Cerebellar nuclear complex (tissue), 1 donor: ENCODE measurements around the gene CLEC16A.

Experiments used
- DNase-seq, 2 experiments: peaks; one replicate each; lab custom pipeline; 2025; lab: John Stamatoyannopoulos, UW

The CLEC16A gene

DNA sequence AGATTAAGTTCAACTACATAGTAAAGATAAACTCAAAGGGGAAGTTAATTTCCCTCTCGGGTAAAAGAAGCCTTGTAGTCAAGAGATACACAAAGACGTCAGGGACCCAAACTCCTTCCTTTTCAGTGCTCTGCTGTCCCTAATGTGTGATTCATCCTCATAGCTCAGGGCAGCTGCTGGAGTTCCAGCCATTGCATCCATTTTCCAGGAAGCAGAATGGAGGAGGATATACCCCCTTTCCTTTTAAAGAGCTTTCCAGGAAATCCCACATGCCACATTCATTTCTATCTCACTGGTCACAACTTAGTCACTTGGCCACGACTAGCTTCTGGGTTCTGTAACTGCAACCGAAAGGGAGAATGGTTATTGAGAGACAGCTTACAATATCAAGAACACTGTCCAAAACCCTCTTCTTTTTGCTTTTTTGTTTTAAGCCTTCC lies 216.3 kb downstream of the CLEC16A start:
- no peak for DNase-seq

DNA sequence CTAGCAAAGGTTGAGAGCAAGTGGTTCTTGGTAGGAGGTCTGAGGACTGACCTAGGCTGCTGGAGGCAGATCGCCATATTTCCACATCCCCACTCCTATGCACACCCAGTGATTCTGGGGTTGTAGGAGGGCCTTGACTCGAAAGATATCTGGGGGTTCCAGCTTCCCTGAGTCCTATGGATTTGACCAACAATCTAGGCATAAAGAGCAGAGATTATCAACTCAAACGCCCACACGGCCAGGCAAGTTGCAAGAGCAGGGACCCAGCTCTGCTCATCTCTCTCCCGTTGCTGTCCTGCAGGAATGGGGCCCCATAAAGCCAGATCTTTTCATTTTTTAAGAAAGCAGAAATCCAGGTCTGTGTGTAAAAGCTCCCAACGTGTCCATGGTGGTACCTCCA lies 217.1 kb downstream of the CLEC16A start:
- DNase-seq, result no peak

DNA sequence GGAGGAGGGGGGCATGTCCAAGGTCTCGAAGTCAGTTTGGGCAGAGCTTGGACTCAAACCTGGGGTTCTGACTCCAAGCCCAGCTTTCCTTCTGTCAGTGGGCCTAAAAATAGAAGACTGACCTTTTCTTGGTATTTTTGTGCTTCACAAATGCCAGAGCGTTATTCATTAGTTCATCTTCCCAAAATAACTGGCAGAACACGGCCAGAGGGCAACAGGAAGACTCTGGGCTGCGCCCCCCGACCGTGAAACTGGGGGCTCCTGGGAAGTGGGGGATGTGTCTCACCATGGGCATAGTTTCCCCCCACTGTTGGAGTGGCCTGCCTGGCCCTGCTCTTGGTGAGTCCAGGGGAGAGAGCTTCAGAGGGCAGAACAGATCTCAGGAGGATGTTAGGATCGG lies 217.6 kb downstream of the CLEC16A start:
- DNase-seq, result peak; percentile 84 to 86

DNA sequence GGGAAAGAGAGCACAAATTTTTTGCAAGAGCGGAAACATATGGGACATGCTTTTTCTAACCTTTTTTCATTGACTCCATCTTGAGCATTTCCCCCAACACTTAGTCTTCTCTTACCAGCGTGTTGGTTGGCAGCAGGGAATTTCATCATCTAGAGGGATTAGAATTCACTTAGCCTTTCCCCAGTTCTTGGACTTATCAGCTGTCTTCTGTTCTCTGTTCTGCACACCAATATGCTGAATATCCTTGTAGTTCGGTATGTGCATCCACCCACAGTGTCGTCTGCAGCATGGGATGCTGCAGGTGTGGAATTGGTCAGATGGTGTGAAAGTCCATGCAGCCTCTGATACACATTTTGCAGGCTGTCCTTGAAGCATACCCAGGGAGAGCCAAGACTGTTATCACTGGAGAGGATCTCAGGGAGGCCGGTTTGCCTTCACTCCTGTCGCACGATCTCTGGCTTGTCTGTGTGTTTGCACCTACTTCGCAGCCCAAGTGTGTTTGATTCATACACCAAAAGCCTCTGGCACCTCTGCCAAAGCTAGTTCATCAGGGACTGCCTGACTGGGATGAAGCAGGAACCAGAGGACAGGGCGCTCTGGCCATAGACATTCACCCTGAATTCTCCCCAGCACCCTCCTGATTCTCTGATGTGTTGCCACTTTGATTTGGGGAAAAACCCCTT lies 218.4 kb downstream of the CLEC16A start:
- peak in 1 of 2 experiments; percentile 31 for DNase-seq

DNA sequence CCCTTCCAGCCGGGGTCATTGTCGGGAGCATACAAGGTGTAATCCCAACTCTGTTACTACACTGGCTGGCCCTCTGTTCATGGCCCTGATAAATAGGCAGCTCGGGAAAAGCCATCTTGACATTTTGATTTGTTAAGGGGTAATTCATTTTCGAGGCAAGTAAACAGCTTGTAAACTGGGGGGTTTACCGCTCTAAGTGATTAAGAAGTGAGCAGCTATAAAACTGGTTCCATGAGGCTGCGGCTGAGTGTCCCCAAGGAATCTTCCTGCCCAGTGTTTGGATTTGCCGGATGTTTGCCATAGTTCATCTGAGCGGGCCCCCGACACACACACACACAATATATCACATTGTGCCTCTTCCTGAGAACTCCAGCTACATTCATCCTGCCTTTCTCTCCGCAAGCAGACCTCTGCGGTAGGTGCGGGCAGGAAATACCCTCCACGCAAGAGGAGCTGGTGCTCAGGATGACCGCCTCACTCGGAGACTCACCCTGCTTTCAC lies 219.4 kb downstream of the CLEC16A start:
- DNase-seq, result no peak

DNA sequence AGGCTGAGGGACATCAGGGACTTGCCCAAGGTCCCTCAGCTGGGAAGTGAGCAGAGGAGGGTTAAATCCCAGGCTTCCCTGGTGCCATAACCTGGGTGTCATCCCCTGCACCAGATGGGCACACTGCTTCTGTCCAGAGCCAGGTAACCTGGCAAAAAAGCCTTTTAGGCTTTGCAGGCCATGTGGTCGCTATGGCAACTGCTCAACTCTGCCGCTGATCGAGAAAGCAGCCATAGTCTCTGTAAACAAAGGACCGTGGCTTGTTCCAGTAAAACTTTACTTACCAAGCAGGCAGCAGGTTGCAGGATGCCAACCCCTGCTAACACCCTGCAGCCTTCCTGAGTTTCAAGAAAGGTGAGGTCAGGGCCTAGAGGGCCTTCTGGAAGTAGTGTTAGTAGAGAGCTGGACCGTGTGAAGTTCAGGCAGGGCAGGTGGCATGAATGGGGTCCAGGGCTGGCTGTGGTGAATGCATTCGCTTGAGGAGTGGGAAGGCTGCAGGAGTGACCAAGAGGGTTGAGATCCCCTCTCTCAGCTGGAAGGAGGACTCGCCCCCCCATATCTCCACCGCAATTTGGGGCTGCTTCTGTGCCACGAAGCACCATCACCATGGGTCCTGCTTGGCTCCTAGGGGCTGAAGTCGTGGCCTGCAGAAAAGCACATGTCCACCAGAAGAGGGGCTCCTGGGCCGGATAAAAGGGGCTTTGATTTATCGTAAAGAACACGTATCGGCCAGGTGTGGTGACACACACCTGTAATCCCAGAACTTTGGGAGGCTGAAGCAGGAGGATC lies 220.3 kb downstream of the CLEC16A start:
- DNase-seq, result peak in 1 of 2 experiments; percentile 28

DNA sequence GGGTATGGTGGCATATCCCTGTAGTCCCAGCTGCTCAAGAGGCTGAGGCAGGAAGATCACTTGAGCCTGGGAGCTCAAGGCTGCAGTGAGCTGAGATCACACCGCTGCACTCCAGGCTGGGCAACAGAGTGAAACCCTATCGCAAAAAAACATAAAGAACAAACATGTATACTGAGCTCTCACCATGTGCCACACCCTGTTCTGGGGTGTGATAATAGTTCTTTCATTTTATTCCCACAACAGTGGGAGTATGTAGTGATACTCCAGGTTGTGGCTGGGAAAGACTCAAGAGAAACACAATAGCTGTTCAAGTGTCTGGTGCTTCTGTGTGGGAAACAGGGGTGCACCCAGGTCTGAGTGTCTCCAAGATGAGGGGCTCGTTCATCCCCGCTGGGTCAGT lies 221.0 kb downstream of the CLEC16A start:
- no peak for DNase-seq

DNA sequence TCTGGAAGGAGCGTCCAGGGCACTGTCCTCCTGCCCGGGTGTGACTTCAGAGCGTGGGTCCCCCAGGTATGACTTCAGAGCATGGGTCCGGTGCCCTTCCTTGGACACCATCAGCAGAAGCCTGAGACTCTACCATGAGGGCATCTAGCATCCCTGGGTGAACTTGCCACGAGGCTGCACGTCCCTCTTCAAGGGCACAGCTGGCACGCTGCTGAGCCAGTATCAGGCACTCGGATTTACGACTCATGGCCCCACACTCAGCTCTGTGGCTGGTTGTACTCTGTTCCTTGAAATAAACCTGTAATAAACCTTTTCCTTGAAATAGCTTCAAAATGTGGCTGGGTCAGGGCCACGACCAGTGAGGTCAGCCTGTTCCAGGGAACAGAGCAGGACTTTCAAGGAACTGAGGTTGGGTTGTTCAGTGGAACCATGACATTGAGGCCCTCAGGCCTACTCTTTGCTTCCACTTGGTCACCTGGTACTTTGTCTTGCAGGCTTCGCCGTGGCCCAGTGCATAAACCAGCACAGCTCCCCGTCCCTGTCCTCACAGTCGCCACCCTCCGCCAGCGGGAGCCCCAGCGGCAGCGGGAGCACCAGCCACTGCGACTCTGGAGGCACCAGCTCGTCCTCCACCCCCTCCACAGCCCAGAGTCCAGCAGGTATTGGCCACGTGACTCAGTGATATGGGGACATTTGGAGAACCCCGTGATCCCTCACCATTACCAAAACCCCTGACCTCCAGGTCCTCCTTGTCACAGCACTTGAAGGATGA lies 221.7 kb downstream of the CLEC16A start:
- DNase-seq, result no peak

DNA sequence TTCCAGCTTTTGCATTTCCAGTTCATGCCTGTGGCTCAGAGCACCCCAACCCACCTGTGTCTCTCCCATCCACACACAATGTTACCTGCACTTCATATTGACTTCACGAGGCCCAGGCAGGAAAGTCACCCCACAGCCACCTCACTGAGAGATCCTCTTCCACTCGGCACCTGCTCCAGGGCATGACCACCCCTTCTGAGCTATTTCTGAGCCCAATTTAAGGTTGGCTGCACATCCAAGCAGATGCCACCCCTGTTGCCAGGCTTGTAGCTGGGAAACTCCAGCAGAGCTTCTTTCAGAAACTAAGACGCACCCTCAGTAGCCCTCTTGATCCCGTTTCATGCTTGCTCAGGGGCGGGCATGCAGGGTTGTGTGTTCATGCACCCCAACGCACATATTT lies 223.2 kb downstream of the CLEC16A start:
- no peak for DNase-seq

DNA sequence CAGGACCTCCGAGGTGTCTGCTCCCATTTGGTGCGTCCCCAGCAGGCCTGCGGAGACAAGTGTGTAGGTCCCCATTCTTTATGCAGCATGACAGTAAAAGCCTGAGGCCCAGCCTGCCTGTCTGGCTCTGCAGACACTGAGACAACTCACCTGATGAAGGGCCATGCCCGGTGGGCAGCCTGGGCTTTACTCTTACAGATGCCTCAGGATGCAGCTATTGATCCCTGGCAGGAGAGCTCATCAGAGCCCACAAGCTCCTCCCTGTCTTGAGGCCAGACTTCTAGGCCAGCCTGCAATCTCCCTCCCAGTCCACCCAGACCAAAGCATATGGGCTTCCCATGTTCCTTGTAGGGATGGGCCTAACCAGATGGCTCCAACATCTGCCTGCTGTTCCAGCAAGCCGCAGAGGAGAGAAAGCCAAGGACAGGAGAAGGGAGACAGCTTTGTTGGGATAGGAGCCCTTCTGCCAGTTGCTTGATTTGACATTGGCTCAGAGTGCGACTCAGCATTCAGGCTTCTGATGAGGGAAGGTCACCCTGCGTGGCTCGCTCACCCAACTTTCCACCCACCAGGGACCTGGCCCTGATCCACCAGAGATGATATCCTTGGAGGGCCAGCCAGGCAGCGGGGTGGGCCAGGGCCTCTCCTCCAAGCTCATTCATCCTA lies 224.2 kb downstream of the CLEC16A start:
- DNase-seq, result no peak

DNA sequence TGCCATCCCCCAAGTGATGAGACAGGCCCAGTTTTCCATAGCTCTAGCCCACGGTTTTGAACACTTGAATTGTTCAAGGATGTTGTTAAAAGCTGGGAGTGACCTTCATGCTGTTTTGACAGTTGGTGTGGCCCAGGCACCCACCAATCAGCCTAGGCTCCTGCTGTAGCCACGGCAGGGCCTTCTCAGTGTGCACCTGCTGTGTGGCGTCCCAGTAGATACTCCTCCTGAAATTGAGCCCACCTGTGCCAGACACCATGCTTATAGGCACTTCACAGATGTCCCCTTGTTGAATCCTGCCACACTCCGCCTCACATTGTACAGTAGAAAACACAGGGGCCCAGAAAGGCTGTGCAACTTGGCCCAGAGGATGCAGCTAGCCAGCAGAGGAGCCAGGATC lies 225.3 kb downstream of the CLEC16A start:
- no peak for DNase-seq

DNA sequence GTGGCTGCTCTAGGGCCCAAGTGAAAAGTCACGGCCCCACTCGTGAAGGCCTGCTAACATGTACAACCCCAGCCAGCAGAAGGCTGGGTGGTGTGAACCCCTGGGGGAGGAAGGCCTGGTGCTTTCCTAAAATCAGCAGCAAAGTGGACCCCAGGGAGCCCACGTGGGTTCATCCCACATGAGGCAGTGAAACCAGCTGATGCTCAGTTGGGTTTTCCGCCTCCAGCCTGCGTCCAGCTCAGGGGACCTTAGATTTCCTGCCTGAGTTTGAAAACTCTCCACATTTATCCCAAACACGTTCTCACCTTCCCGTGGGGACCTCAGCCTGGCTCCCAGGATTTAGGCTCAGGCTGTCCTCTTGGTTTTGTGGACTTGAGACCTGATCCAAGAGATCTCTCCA lies 225.8 kb downstream of the CLEC16A start:
- no peak for DNase-seq

DNA sequence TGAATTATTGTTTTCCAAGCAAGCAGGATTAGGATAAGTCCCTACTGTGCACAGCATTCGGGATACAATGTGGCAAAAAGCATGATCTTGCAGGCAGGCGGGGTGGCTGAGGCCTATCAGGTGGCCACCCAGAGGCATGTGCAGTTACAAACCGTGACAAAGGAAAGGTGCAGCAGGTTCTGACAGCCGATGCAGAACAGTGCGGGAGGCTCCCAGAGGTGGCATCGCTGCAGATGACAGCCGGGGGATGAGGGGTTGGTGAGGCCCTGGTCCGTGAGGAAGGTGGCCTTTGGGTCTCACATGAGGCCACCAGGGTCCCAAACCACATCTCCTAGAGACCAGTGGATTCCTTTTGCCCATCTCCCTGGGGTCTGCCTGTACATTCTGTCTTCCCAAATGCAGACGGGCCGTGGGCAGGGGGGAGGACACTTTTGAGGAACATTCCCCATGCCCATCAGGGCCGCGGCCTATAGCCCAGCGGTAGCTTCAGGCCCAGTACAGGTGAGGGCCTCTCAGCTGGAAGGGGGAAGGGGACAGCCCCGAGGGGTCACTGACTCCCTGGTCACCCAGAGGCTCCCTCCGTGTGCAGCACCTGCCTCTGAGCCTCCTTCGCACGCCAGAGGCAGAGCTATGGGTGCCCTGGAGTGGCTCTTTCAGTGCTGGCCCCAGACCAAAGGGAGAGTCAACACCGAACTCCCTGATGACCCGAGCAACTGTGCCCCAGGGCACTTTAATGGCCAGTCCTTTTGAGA lies 226.5 kb downstream of the CLEC16A start:
- no peak for DNase-seq

DNA sequence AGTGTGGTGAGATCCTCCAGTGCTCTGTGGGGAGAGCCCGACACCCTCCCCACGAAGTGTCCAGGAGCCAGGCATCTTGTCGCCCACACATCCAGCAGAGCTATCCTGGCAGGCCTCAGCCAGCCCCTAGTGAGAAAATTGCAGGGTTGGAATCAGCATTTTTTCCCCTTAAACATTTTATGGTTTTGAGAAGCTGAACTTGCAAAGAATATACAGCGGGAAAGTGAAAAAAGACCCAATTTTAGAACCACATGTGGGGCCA lies 227.0 kb downstream of the CLEC16A start:
- DNase-seq, result no peak

DNA sequence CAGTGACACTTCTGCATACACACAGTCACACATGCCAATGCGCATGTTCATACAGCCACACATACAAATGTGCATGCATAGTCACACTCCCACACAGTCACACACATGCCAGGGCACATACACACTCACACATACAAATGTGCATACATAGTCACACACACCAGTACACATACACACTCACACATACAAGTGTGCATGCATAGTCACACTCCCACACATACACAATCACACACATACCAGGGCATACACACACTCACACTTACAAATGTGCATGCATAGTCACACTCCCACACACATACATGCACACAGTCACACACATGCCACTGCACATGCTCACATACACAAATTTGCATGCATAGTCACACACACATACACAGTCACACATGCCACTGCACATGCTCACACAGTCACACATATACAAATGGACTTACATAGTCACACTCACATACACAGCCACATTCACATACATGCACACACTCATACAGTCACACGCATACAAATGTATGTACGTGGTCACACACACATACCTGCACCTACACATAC lies 227.5 kb downstream of the CLEC16A start:
- no peak for DNase-seq

DNA sequence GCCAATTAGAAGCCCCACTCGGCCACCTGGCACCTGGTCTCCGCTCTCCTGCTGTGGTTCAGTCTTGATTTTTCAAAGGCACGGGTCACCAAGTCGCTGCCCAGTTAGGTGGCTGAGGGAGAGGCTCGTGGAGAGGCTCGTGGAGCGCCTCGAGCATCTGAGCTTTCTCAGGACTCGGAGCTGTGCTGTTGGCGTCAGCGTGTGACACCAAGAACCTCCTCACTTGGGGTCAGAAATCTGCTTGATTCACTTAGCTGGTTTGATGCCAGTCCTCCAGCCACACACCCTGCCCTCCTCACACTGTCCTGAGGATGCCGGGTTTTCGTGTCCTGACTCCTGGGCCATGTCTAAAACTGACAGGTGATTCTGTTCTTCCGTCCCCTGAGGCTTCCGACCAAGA lies 229.1 kb downstream of the CLEC16A start:
- no peak for DNase-seq

DNA sequence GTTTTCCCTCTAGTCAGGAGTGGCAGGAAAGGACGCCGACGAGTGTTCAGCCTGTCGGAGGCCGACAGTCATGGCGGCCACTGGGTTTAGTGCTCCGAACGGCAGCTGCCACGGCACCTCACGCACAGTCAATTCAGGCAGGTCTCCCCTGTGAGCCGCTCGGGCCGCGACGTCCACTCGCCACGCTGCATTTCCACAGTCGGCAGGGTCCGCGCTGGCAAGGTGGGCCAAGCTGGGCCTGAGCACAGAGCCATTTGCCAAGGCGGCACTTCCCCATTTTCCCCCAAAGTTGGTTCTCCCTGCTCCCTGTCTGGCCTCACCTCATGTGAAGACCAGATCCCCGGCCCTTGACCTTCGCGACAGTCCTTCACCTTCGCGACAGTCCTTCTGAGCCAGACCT lies 229.8 kb downstream of the CLEC16A start:
- DNase-seq, result no peak

DNA sequence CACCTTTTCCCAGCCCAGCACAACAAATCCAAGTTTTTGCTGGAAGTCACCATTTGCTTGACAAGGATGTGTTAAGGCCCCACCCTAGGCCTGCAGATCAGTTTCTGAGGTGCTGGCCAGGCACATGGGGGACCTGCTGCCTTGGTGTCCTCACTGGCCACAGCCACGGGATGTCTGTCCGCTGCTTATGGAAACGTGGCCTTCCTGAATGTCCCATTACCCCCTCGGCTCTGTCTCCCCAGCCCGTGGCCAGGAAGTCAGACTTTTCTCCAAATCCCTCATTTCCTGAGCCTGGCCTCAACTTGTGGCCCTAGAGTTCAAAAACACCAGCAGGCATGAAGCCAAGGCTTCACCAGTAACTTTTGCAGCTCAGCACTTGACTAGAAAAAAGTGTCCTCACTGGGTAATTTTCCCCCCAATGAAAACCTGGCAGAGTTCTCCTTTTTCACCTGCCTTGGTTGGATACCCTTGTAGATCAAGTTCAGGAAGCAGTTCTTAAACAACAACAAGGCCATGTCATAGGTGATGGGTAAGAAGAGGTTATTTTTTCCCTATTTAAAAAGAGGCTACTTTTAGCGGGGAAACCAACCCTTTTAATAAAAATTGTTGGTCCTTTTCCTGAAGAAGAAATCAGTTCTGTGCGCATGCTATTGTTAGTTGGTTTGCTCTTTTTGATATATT lies 230.9 kb downstream of the CLEC16A start:
- no peak for DNase-seq

DNA sequence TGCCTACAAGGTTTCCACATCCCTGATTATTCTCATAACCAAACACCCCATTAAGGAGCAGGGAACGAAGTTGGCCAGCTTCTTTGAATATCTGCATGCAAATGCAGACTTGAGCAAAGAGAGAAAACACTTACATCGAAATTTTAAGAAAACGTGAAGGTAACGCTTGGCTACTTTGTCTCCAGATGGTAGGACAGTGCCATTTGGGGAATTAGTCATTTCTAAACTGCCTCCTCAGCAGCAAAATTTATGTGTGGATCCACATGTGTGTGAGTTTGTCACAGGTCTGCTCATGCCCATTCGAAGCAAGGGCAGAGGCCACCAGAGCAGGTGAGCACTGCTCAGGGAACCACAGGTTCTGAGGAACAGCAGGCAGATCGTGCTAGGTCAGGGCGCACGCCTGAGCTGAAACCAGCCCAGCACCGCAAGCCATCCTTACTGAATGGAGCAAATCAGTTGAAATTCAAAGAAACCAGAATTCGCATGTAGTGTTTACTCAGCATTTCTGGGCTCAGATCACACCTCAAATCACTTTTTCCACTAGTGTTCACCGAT lies 231.5 kb downstream of the CLEC16A start:
- DNase-seq, result no peak

DNA sequence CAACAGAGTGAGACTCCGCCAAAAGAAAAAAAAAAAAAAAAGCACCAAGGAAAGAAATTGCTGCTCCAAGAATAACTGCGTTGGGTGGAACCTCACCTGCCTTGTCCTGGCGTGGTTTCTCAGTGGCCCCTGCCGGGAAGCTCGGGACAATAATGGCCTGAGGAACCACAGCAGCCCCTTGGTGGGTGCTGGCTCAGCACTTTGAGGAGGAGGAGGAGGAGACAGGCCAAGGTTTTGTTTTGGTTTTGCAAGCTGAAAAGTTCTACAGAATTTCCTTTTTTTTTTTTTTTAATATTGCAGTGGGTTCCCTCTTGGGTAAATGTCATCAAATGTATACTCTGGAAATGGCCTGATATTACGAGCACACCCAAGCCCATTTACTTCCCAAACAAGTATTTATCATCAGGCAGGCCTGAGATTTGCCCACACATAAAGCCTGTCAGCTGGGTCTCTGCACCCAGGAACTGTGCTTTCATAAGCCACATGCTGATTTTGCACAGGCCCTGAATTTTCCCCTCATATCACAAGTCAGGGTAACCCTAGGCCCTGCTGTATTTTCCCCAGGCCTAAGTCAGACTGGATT lies 233.3 kb downstream of the CLEC16A start:
- DNase-seq, result no peak
